GM20431 (cell line): ENCODE results near the gene CREB3L1.

ENCODE experiments used
- in situ Hi-C: fragments of 300-500 bp; cut with MseI, MboI; formaldehyde crosslinking; loops from one replicate; pipeline ENCODE4 v1.15.0; 2020; ENCODE audit warnings: low sequenced_read_pairs; ENCODE audit not compliant: unreplicated experiment

The CREB3L1 gene

DNA sequence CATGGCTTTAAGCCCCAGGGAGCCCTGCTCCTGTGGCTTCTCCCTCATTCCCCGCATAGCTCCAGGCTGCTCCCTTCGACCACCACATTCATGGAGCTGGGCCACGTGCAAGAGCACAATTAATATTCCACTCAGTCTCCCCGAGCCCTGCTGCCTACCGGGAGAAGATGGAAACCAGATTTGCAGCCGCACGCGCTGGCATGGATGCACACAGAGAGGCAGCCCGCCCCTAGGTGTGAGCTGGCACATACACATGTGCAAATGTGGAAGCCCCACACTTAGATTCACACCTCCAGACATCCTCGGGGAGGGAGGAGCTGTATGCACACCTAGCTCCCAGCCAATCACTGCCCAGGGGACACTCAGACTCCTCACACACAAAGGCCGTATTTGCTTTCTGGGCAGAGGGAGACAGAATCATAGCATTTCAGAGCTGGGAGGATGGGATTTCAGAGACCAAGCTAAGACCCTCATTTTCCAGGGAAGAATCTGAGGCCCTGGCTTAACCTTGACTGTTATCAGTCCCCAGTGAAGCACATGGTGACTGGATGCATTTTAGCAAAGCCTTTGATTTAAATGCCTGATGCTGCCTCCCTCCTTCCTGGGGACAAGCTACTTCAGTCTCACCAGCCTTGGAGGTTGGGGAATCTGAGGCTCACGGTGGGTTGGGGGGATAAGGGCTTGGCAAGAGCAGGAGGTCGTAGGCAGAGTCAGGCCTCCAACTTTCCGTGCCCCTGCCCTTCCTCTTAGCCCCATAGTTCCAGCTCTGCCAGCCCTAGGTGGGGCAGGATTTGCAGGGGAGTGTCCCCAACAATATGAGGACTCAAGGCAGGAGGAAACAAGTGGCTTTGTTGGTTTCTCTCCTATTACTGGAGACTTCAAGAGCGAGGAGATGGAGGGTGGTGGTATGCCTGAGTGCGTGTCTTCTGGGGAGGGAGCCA lies 5.3 kb upstream of the CREB3L1 start:
- in situ Hi-C loops, result no loop called here

DNA sequence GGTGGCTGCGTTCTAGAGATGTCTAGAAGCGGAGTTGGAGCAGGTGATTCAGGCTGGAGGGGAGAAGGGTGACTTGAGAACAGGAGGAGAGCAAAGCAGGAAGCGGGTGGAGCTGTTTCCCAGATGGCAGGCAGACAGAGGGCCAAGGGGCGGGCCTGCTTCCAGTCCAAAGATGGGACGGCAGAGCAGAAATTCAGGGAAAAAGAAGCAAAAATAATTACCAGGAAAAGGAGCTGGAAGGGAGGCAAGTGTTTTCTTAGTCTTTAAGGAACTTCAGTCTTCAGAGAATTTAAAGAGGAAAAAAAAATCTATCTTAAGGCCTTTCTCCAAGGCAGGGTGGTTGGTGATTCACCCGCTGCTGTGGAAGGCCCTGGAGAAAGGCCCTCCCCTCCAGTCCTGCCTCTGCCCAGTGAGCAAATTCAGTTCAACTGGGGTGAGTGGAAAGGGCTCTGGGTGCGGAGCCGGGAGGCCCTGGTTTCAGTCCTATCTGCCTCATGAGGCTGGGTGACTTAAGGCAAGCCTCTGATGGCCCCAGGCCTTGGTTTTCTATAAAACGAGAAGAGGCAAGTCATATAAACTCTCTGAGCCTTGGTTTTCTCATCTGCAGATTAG lies 4.5 kb upstream of the CREB3L1 start:
- in situ Hi-C loops, result no loop called here

DNA sequence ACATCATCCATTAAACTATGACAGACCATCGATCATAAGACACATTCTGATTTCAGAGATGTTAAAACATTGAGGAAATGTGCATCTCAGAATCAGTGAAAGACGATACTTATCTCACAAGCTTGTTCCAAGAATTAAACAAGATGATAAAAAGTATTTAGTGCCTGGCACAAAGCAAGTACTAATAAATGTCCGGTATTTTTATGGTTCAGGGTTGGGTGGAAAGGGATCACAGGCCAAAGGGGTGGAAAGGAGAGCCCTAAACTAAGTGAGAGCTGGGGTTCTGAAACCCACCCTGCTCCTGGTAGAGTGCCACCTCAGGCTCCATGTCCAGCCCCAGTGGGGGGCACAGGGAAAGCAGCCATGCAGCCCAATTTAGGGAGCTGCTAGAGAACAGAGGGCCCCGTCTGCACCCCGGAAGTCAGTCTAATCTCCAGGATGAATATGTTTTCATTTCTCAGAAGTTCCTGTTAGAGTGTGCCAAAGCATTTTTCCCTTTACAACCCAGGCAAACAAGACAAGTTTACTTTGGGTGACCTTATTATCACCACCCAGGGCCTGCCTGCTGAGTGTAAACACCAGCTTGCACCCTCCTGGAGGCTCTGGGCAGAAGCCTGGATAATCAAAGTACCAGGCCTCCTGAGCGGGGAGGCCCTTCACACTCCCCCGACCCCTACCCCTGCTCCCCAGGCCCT lies 3.8 kb upstream of the CREB3L1 start:
- in situ Hi-C loops, result no loop called here

DNA sequence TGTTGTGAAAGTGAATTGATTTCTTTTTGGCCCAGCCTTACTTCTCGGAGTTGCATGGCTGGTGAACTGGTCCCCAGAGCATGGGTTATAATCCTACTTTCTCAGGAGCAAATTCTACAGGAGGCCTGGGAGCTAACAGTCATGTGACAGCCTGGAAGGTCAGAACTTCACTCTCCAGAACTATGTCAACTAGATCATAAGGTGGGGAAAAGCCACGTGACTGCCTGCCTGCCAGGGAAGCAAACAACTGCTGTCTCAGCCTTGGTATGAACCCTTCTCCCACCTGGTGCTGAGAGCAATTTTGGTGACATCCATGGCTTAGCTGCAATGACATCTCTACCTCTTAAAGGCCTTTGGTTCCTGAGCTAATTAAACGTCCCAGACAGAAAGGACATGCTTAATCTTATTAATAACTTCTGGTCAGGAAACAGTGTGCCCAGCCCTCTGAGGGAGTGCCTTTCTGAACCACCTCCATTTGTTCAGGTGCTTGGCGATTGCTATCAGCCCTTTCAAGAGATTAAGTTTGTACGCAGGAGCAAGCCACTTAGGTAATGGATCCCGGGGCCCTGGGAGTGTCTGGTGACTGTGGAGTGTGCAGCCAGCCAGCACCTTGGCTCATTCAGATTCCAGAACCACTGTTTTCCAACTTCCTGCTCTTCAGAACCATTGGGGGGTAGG lies 1.4 kb upstream of the CREB3L1 start:
- in situ Hi-C loops, result no loop called here

DNA sequence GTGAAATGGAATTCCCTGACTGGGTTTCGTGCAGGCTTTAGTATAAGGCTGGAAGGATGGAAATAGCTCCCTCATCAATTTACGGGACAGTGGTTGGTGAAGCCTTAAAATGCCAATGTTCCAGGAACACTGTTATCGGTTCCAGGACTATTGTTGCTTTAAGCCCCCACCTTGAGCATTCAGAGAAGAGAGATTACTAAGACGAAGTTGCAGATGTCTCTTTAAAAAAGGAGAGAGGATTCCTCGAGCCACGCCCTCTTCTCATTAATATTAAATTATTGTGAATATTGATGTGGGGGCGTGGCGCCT lies 195 bp upstream of the CREB3L1 start:
- in situ Hi-C loops, result no loop called here

DNA sequence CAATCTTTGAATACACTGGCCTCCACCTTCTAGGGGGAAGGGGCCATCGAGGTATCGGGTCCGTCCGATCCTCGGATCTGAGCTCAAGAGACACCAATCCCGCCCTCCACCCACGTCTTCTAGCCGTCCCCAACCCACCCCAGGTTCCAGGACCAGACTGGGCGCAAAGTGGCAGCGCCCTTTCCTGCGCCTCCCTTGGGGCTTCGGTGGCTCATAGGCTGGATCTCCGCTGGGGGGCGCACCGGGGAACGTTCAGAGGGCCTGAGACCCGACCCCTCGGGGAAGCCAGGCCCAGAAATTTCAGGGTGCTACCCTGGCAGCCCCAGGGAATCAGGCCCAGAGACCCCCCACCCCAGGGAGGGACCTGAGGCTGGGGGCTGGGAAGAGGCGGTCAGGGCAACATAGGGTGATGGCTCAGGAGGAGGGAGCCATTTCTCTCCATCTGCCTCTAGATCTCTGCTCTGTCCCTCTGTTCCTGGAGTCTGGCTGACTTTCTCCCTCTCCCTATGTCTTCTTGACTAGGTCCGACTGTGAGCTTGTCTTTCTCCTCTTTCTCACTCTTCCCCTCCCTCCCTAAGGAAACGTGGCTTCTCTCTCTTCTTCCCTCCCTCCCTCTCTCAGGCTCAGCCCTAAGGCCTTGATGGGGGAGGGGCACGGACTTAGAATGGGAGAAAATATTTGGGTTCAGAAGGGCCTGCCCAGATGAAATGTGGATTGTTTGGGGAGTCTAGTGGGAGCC lies 1.1 kb downstream of the CREB3L1 start:
- in situ Hi-C loops, result no loop called here

DNA sequence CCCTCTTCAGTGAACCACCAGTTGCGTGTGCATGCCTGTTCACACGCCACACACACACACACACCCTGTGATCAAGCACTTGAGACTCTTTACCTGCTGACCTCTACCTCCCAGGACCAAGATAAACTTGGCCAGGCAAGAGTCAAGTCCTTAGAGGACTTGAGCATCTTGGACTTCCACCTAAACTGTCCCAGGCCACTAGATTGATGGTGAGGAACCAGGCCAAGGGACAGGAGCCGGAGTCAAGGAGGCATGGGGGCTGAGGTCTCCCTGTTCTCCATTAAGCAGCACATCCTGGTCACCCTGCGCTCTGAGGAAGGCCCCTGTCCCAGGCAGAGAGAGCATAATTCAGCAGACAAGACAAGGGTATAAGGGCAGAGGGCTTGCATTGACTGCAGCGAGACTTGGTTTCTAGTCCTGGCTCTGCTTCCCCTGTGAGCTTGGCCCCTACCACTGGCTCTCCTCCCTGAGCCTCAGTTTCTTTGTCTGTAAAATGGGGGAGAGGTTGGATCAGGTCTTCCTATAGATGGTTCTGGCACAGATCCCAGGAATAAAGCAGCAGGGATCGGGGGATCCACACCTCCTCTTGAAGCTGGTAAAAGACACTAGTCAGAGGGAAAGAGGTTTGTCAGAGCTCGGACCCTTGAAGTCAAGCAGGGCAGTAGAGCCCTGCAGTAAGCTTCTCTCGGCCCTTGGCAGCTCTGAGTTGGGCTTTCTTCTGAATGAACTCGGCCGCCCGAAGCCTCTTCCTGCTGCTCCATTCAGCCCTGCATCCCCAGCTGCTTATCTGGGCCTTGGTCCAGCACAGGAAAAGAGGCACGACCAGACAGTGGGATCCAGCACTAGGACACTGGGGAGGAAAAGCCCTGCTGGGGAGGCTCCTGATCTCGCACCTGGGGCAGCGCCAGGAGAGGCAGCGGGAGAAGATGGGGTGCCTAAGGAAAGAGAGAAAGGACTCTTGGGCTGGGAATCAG lies 2.0 kb downstream of the CREB3L1 start:
- in situ Hi-C loops, result no loop called here

DNA sequence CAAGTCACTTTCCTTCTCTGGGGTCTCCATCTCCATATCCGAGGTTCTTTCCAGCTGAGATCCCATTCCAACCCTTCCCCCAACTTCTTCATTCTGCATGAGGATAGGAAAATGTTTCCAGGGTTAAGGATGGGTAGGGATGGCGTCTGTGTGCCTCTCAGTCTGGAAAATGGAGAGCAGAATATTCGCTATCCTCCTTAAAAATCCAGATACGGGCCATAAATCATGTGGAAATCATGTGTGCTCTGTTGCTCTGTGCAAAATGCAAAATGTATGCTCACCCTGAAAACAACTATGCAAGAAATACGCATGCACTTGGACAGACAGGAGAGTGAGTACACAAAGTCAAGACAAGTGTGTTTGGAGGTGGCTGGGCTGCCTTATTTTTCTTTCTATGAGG lies 3.2 kb downstream of the CREB3L1 start:
- in situ Hi-C loops, result no loop called here

DNA sequence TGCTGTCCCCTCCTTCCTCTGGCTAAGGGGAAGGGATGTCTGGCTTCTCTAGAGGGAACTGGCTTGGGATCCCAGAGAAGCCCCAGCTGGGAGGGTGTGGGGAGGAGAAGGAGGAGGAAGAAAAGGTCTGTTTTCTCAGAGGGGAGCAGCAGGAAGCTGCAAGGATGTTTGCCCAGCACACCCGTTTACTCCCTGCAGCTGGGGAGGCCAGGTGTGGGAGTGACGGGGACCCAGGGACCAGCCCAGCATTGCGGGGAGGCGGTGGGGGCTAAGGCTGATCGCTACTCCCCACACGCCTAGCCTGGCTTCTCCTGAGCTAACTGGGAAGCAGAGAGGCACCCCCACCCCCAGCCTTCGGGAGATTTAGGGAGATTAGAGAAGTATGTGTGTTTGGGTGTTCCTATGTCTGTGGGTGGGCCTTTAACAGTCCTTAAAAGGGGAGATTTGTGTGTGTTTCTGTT lies 3.9 kb downstream of the CREB3L1 start:
- in situ Hi-C loops, result no loop called here

DNA sequence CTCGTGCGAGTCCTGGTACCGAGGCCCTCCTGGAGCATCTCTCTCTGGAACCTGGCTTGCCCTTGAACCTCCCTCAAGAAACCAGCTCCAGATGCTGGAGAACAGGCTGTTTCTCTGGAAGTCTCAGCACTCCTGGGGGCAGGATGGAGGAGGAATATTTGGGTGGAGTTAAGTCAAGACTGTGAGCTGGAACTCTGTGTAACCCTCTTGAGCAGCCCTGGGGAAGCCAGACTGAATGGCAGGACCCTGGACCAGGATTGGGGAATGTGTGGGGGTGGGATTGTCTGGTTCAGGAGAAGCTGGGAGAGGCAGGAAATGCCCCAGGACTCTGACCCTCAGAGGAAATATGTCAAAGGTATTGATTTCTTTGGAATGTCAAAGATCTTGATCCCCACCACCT lies 7.7 kb downstream of the CREB3L1 start:
- in situ Hi-C loops, result no loop called here

DNA sequence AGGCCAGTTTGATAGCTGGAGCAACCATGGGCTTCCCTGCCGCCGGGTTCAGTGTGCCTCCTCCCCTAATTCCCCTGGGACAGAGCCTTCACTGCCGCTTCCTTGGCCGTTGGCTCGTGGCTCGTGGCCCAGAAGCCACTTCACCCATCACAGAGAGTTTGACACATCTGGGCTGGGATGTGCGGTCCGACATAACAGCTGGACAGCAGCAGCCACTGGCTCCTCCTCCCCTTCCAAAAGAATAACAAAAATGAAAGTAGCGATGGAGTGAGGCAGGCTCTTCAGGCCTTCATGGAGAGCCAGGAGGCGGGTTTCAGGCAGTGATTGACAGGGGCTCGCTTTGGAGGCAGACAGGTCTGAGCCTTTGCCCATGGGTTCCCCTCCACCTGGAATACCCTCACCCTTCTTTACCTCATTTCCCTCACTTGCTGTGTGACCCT lies 8.2 kb downstream of the CREB3L1 start:
- in situ Hi-C loops, result no loop called here

DNA sequence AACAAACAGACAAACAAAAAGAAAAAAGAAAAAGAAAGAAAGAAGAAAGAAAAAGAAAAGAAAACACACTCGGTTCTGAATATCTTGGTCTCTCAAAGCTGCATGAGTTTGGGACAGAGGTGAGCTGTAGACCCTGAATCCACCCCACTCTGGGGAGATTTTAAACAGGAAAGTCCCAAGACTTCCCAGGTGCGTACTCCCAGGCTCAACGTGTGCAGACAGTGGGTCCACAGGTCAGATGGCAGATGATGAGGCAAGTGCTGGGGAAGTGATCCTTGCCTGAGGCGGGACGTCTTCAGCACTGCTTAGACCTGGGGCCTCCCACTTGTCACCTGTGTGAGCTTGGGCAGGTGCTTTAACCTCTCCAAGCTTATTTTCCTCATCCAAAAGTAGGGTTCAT lies 9.3 kb downstream of the CREB3L1 start:
- in situ Hi-C loops, result no loop called here

DNA sequence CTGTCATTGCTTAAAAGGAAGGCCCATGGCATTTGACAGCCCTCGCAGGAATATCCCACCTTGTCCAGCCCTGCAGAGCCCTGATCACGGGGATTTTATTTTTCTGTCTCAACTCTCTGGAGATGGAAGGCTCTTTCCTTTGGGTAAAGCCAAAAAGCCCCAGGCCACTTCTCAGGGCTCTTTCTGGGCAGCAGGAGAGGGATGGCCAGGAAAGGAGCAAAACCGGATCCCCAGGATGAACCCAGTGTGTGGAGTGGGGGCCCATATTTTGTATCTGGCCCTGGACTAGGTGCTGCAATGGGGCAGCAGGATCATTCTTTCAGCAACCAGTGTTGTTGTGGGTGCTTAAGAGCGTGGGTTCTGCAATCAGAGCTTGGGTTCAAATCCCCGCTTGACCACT lies 11.0 kb downstream of the CREB3L1 start:
- in situ Hi-C loops, result no loop called here

DNA sequence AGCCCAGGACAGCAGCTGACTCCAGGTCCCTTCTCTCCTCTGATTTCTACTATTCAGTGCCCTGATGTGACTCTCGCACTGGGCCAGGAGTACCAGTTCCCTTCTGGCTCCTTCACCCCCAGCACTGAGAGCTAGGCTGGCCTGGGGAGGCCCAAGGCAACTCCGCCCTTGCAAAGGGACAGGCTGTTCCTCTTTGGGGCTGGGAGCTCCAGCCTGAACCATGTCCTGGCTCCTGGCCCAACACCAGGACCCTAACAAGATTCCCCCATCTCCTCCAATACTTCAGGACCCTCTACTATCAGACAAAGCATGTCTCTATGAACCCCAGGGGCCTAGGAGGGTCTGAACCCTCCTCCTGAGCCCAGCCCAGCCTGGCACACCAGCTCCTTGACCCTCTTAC lies 12.5 kb downstream of the CREB3L1 start:
- in situ Hi-C loops, result no loop called here

DNA sequence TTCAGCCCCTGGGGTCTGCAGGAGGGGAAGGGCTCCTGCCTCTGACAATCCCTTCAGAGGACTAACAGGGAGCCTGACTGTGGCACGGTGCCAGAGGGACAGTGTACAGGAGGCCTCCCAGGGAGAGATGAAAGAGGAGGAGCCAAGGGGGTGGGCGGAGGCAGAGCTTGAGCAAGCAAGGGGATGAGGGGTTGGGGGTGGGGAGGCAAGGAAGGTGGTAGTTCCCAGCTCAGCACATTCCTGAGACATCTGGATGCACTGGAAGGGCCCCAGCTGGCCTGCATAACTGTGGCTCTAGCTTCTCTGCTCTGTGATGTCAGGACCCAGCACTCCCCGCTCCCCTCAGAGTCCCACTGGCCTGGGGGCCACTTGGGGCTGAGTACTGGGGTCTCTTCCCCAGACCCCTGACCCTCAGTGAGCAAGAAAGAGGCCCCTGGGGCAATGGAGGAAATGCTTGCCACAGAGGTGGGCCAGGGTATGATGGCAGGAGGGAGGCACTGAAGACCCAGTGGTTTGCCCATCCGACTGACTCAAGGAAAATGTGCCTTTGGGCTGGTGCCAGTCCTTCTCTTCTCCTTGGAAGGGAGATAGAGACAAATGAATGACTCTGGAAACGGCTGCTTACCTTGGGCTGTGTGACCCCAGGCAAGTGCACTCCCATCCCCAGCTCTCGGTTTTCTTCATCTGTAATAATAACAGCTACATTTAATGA lies 13.3 kb downstream of the CREB3L1 start:
- in situ Hi-C loops, result no loop called here

DNA sequence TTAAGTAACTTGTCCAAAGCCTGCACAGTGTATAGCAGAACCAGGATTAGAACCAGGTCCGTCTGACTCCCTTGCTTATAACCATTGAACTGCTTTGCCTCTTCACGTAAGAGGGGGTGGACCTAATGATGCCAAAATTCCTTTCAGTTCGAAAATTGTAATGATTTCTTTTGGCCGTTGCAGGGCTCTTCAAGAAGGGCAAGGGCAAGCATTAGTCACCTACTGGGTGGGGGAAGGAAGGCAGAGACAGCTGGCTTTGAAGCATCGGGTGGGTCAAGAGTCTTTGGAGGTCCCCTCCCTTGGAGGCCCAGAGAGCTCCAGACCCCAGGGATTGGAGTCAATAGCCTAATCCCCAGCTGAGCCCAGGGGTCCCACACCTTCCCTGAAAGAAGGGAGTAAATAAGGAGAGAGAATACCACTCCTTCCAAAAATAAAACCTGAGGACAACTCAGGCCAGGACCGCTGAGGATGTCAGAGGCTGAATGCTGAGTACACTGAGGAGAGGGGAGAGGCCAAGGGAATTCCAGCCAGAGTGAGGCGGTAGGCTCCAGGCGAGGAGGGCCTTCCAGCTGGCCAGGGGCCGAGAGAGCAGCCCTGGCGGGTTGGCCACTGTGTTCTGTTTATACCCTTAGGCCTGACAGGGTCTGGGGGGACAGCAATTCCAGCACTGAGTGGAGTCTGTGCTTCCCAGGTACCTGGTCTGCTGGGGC lies 14.1 kb downstream of the CREB3L1 start:
- in situ Hi-C loops, result no loop called here

DNA sequence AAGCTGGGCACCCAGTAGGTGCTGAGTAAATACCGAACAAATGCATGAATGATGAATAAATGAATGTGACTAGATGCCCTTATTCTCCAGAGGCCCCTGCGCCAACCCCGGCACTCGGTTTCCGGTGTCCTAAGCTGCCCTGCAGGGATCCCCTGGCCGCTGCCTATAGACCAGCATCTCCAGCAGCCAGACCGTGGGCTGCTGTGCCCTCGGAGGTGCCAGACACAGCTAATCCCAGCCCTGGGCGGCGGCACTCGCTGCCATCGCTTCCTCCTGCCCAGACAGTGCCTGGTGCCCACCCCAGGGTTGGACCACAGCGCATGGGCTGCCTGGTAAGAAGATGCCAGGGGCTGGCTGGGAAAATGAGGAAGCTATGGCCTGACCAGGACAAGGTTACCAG lies 15.6 kb downstream of the CREB3L1 start:
- in situ Hi-C loops, result no loop called here
